NCI-H1930 (cell line): Measurements from ENCODE around the gene MYL12B.
"Not testable (repeated sequence)": the region's sequence is repeated elsewhere in the genome, so short reads cannot be mapped to it uniquely, and the experiment has no call there.

Experiments
- DNase-seq, 2 experiments: peaks; one replicate each; lab custom pipeline; 2025; lab: John Stamatoyannopoulos, UW

The MYL12B gene

DNA sequence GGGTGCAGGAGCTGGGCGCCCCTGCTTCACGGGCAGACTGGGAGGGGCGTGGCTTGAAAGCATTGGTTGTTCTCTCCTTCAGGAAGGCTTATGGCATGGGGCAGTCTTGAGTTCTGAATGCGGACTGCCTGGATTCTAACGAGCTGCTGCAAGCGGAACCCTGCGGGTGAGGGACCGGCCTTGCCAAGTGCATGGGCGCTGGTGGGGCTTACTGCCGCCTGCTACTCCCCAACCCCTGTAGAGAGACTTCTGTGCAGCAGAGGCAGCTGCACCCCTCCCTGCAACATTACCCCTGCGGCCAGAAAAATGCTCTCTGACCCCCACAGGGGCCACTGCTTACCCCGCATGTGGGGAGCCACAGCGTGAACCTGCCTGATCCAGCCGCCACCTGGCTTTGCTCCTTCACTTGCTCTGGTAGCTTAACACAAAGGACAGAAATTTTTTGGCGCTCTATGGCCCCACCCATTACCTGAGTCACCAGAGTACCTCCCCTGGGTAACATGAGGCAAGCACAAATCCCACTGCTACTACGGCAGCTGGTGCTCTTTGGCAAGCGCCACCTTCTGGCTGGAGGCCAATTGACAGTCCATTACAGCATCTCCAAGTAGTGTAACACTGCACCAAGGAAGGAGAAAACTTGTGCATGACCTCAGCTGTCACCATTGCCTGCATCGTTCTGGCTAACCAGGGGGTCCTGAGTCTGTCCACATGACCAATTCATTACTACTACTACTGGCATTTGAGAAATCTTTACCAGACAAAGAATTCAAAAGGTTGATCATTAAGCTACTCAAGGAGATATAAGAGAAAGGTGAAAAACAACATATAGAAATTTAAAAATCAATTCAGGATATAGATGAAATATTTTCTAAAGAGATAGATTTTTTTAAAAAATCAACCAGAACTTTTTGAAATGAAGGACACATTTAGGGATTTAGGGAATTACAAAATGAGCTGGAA, 35.4 kb downstream of the MYL12B start:
- DNase-seq, result no peak

DNA sequence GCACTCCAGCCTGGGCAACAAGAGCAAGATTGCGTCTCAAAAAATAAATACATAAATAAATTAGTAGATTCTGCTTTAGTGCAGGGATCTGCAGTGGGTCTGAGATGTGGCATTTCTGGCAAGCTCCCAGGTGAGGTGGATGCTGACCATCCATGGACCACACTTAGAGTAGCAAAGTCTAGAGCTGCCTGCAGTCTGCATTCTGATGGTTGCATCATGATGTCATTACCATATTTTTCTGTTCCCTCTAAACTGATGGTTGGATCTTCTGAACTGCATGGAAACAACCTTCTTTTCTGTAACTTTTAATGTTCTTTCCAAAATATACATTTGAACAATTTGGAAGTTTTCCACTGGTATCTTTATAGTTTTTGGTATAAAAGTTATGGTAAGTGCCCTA, 42.9 kb downstream of the MYL12B start:
- no peak for DNase-seq

DNA sequence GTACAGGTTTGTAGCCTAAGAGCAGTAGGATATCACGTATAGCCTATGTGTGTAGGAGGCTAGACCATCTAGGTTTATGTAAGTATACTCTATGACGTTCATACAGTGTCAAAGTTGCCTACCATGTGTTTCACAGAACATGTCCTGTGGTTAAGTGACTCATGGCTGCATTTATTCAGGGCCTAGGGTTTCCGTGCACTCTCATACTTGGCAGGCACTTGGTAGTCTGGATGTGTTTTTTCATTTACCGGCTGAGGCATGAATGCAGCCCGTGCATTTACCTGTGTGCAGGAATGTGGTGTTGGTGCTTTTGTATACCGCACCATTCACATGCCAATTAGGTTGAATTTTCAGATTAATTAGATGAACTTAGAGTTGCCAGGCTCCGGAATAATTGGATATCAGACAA, 43.4 kb downstream of the MYL12B start:
- DNase-seq, result no peak

DNA sequence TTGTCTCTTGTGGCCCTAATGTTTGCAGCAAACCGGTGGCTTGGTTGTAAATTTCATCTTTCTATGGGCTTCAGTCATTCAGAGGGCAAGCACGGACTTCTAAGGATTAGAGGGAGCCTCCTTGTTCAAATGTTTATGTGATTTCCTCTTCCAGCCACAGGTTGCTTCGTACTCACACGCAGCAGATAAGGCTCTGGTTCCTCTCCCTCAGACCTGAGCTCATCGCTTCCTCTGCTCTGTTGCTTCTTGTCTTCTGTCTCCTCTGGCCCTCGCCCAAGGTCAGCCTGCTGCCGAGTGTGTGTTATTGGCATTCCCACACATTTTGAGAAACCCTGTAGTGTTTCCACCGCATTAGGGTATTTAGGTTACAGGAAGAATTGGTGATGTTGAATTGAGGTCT, 44.0 kb downstream of the MYL12B start:
- DNase-seq, result no peak

DNA sequence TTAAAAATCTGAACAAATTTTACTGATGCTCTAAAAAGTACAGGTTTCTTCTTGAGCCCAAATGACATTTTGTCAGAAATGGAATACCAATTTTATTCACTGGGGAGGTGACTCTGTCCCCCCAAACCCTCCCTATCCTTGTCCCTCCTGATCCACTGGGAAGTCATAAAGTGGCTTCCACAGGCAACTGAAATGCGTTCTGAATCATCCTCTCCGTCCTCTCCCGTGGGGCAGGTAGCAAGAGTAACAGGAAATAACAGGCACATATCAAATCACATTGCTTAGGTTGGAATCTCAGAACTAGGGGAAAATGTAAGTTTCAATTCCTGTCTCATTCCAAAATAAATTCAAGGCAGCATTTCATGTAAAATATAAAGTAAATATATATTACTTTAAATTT, 44.5 kb downstream of the MYL12B start:
- no peak for DNase-seq

DNA sequence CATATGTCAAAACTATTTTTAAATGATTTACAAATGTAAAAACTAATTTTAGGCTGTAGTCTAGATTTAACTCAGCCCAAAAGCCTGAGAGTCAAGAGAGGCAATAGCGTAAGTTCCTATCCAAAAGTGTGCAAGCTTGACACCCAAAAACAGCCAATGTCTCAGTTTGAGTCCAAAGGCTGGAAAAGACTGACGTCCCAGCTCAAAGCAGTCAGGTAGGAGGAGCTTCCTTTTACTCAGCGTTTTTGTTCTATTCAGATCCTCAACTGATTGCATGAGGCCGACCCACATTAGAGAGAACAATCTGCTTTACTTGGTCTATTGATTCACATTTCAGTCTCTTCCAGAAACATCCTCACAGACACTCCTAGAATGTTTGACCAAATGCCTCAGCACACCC, 51.8 kb downstream of the MYL12B start:
- no peak for DNase-seq

DNA sequence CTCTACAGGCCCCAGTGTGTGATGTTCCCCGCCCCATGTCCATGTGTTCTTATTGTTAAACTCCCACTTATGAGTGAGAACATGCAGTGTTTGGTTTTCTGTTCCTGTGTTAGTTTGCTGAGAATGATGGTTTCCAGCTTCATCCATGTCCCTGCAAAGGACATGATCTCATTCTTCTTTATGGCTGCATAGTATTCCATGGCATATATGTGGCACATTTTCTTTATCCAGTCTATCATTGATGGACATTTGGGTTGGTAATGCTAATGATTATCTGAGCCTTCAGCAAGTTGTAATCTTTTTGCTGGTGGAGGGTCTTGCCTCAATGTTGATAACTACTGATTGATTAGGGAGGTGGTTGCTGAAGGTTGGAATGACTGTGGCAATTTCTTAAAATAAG, 53.4 kb downstream of the MYL12B start:
- DNase-seq, result not testable (repeated sequence)

DNA sequence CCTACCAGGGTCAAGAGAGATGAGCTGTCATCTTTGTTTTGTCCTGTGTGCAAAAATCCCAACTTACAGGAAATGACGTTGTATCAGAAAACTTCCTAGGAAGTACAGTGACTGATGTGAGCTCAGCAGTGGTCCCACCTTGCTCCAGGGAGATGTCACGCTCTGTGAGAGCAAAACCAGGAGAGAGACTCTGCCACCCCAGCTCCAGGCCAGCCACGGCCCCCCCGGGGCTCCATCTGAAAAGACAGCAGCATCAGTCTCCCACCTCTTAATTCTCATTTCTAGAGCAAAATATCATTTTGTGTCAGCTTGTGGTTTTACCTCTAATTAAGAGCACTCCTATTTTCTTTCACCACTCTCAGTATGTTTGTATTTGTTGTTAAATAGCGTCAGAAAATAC, 57.5 kb downstream of the MYL12B start:
- no peak for DNase-seq

DNA sequence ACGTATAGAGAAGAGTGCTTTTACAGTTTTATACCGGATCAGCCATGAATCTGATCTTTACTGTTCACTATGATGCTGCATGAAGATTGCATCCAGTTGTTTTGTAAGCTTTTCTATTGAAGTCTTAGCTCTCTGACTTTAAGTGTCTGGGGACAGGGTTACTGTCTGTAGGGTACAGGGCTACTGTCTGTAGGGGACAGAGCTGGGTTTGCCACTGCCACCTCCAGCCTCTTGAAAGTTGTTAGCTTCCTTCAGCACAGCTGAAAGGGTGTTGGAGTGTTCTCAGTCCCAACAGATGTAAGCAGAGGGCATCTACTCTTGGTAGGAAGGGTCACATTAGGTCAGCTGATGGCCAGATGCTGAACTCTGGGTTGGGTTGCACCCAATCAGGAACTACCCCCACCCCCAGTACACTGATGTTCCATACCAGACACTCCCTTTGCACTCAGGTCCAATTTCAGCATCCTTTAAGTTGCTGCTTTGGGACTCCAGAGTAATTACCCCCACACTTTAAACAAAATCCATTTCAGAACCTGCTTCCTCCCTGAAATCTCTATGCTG, 58.0 kb downstream of the MYL12B start:
- DNase-seq, result no peak

DNA sequence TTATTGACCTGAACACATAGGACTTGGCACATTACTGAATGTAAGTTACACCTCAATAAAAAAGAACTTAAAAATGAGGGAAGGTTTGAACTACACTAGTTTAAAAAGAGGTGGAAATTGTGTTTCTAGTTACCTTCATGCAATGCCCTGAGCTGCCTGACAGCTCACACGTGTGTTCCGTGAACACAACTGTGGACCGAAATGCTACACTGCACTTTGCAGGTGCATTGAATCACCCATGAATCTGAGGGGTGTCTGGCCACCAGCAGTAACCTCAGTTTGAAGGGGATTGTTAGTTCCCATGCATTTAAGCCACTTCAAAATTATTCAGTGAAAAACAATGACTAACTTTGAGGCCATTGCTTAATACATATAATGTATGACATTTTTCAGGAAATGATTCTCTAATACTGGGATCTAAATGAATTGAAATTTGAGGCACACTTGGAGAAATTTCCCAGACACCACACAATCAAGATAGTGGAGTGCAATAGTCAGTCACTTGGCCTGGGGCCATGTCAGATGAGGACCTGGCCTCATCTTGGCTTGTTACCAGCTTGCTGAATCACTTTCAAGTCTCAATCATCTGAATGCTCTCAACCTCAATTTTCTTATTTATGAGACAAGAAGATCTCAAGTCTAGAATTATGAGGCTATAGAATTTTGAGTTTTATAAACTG, 59.3 kb downstream of the MYL12B start:
- no peak for DNase-seq

DNA sequence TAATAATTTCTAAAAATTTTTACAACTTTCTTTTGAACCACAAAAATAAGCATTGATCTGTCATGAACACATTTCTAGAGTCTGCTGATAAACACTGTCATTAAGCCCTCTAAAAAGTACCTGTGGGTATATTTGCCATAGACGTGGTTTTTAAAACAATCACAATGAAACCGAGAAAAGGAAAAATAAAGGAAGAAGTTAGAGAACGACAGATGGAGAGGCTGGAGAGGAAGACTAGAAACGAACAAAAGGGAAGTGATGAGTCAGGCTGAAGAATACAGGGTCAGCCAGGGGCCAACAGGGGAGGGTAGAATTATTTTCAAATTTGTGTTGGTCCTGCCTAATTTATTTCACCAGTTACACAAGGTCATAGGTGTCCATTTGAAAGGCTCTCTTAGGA, 62.0 kb downstream of the MYL12B start:
- DNase-seq, result no peak
